A673 (cell line): ENCODE measurements around the gene MPPED2. TPM values are rescaled to one million over a fixed set of nuclear protein-coding genes. Genes with fewer than 3 reads are reported as not detected.
A peak's percentile ranks its signal among the peaks of the same experiment; 100 is the strongest.

Experiments used
- Bru-seq: library from RNA; stranded (reverse); fragments of 400-500 nt; gene quantifications from one replicate; lab custom pipeline; 2021; lab: Mats Ljungman, UMichigan
- BruChase-seq, 2 experiments: library from RNA; stranded (reverse); fragments of 400-500 nt; gene quantifications; one replicate each; lab custom pipeline; 2021; lab: Mats Ljungman, UMichigan
- BruUV-seq: library from RNA; stranded (reverse); fragments of 400-500 nt; replicated peaks from 2 replicates; lab custom pipeline; 2021; lab: Mats Ljungman, UMichigan
- CTCF ChIA-PET: fragments of 300-600 bp; sonication (Branson Sonifier 250); formaldehyde crosslinking; loops from one replicate; lab custom pipeline; 2022; ENCODE audit warnings: antibody characterized with exemption; lab: Charles Lee
- POLR2A ChIA-PET: fragments of 300-600 bp; sonication (Branson Sonifier 250); formaldehyde crosslinking; loops from one replicate; lab custom pipeline; 2022; ENCODE audit warnings: antibody characterized with exemption; ENCODE audit not compliant: low non-redundant PET; lab: Charles Lee
- DNase-seq: peaks from one replicate; pipeline ENCODE4 v3.0.0-alpha.2; 2015; ENCODE audit warnings: low spot score
- H3K27ac ChIP-seq: fragments of 200-600 bp; sonication (generic); 2 replicates; pipeline ENCODE4 v1.5.1; 2016; ENCODE audit warnings: mixed run types, low read depth, mild to moderate bottlenecking, mixed read lengths, antibody characterized with exemption, low read length; ENCODE audit not compliant: poor library complexity, severe bottlenecking
- H3K27me3 ChIP-seq: fragments of 200-600 bp; sonication (generic); replicated peaks from 2 replicates; pipeline ENCODE4 v1.6.1; 2017; ENCODE audit warnings: mixed run types, low read depth, mild to moderate bottlenecking, mixed read lengths, antibody characterized with exemption, low read length; ENCODE audit not compliant: insufficient read depth, poor library complexity
- H3K36me3 ChIP-seq: fragments of 200-600 bp; sonication (generic); 2 replicates; pipeline ENCODE4 v1.6.1; 2016; ENCODE audit warnings: mixed run types, mild to moderate bottlenecking, mixed read lengths, antibody characterized with exemption, low read length; ENCODE audit not compliant: insufficient read depth, poor library complexity, severe bottlenecking
- H3K4me1 ChIP-seq: fragments of 200-600 bp; sonication (generic); 2 replicates; pipeline ENCODE4 v1.6.1; 2017; ENCODE audit warnings: mixed run types, mild to moderate bottlenecking, mixed read lengths, antibody characterized with exemption, low read length; ENCODE audit not compliant: insufficient read depth, poor library complexity, severe bottlenecking
- H3K4me3 ChIP-seq: fragments of 200-600 bp; sonication (generic); 2 replicates; pipeline ENCODE4 v1.5.1; 2016; ENCODE audit warnings: low read depth, mixed run types, mild to moderate bottlenecking, mixed read lengths, low read length; ENCODE audit not compliant: poor library complexity, severe bottlenecking
- H3K9me3 ChIP-seq: fragments of 200-600 bp; sonication (generic); 2 replicates; pipeline ENCODE4 v1.6.1; 2016; ENCODE audit warnings: mixed run types, low read depth, mild to moderate bottlenecking, mixed read lengths, antibody characterized with exemption, low read length; ENCODE audit not compliant: poor library complexity, severe bottlenecking
- CTCF ChIP-seq: fragments of 300-800, 200-600 bp; sonication (generic); conservative IDR thresholded peaks from 2 replicates; pipeline ENCODE4 v1.5.1; 2017; ENCODE audit warnings: low read depth, mild to moderate bottlenecking, antibody characterized with exemption, low read length, moderate library complexity, mixed read lengths
- EZH2 ChIP-seq: fragments of 200-600 bp; sonication (generic); IDR thresholded peaks from 2 replicates; pipeline ENCODE4 v1.6.1; 2017; ENCODE audit warnings: borderline replicate concordance, low read depth, mild to moderate bottlenecking, mixed read lengths, antibody characterized with exemption, low read length; ENCODE audit not compliant: poor library complexity, severe bottlenecking
- intact Hi-C: fragments of 100-400 bp; cut with micrococcal nuclease; formaldehyde crosslinking; loops from one replicate; pipeline ENCODE4 v1.10.0; 2022; ENCODE audit not compliant: unreplicated experiment
- long read RNA-seq: library from polyadenylated mRNA; stranded (forward); transcript quantifications from one replicate; pipeline ENCODE4 v2.0.0, GENCODE V29; 2022
- total RNA-seq: library from RNA; stranded (reverse); gene quantifications from 2 replicates; pipeline ENCODE4 v1.2.3, GENCODE V29; 2021

The MPPED2 gene
- total RNA-seq (2.0 and 3.4 TPM in 2 replicates), Bru-seq, nascent RNA (percentile 36 among the genes with signal in this experiment), BruChase-seq, experiment 1, labeled RNA remaining after a 2-hour chase (percentile 45 among the genes with signal in this experiment), BruChase-seq, experiment 2, labeled RNA remaining after a 6-hour chase (percentile 24 among the genes with signal in this experiment)
- long read RNA-seq, partial matches to known transcripts, result 0 of 2 reads
- long read RNA-seq, other reads (novel, unspliced or antisense), result 2 of 2 reads

- intact Hi-C loops, result loop anchor here (5.0 kb wide), 2 partner anchors 239 to 331 kb away; no protein-coding TSS in a partner anchor
- Histone ChIP-seq H3K9me3 (no peaks in the 10 kb centered on the region), H3K4me3 (peak within 1 kb of the TSS; percentile 50), H3K36me3 (no peaks in the 10 kb centered on the region), H3K27me3 (peaks cover 88% of the 10 kb centered on the region), H3K4me1 (peaks cover 19% of the 10 kb centered on the region), H3K27ac (no peak within 1 kb of the TSS)
- BruUV-seq, result no TSS peak
- ChIA-PET CTCF (no interaction called here), POLR2A (no interaction called here)
- DNase-seq, result peak; percentile 58
- TF ChIP-seq CTCF (peak; percentile 39), EZH2 (no peak)
Observed at GRCh38 chr11:30586251-30587144, at the start of gene MPPED2. Gene MPPED2 (minus strand): TSS chr11:30586353. CDS start chr11:30580373, 5,980 bp downstream.

- Histone ChIP-seq H3K4me1 (no peaks in the 10 kb centered on the region), H3K27me3 (peaks cover 11% of the 10 kb centered on the region), H3K9me3 (no peaks in the 10 kb centered on the region), H3K4me3 (no peak overlapping the region), H3K27ac (no peak overlapping the region), H3K36me3 (no peaks in the 10 kb centered on the region)
- ChIA-PET CTCF (no interaction called here), POLR2A (no interaction called here)
- no peak for DNase-seq
- TF ChIP-seq CTCF (no peak), EZH2 (no peak)
- intact Hi-C loops, result no loop called here
- BruUV-seq, result no TSS peak
Observed at GRCh38 chr11:30635401-30635989, 49.3 kb upstream of the MPPED2 start.

- TF ChIP-seq EZH2, result no peak
- no peak for TF ChIP-seq CTCF
- CTCF ChIA-PET, result no interaction called here
Observed at GRCh38 chr11:30631148-30631547, 45.0 kb upstream of the MPPED2 start.

More at GRCh38 chr11:30631148-30631547, 45.0 kb upstream of the MPPED2 start:
- intact Hi-C loops, result no loop called here
- Histone ChIP-seq H3K4me3 (no peak overlapping the region), H3K9me3 (no peaks in the 10 kb centered on the region), H3K36me3 (no peaks in the 10 kb centered on the region), H3K4me1 (no peaks in the 10 kb centered on the region), H3K27me3 (peaks cover 13% of the 10 kb centered on the region), H3K27ac (no peak overlapping the region)
- no peak for DNase-seq
- no TSS peak for BruUV-seq
- POLR2A ChIA-PET, result no interaction called here
